Neural cell (in vitro differentiated cells): Measurements from ENCODE around the gene NLRC5. TPM values are rescaled to one million over a fixed set of nuclear protein-coding genes. Genes with fewer than 3 reads are reported as not detected.
"Not testable (repeated sequence)": the region's sequence is repeated elsewhere in the genome, so short reads cannot be mapped to it uniquely, and the experiment has no call there.

Experiments
- H2AFZ ChIP-seq: fragments of 200-600, 300-800 bp; sonication (generic), shearing (Covaris generic); 2 replicates; pipeline ENCODE4 v1.6.0; 2014; ENCODE audit warnings: low read depth, mild to moderate bottlenecking, antibody characterized with exemption, low read length, moderate library complexity
- H3F3A ChIP-seq: fragments of 200-600 bp; shearing (Covaris generic); 2 replicates; pipeline ENCODE4 v1.6.1; 2016; ENCODE audit warnings: mild to moderate bottlenecking, moderate library complexity, mixed read lengths, antibody characterized with exemption, low read length; ENCODE audit not compliant: insufficient read depth, poor library complexity, severe bottlenecking
- H3K27ac ChIP-seq: fragments of 200-600, 300-800 bp; sonication (generic), shearing (Covaris generic); 2 replicates; pipeline ENCODE4 v1.5.1; 2014; ENCODE audit warnings: mild to moderate bottlenecking, low read length, moderate library complexity
- H3K27me3 ChIP-seq: fragments of 300-800, 200-600 bp; sonication (generic), shearing (Covaris generic); 2 replicates; pipeline ENCODE4 v1.6.0; 2014; ENCODE audit warnings: mild to moderate bottlenecking, low read depth, low read length, moderate library complexity; ENCODE audit not compliant: insufficient read depth
- H3K36me3 ChIP-seq: fragments of 300-800, 200-600 bp; sonication (generic), shearing (Covaris generic); 2 replicates; pipeline ENCODE4 v1.5.1; 2014; ENCODE audit warnings: mild to moderate bottlenecking, antibody characterized with exemption, low read length, moderate library complexity; ENCODE audit not compliant: insufficient read depth
- H3K4me2 ChIP-seq: fragments of 300-800, 200-600 bp; sonication (generic), shearing (Covaris generic); 2 replicates; pipeline ENCODE4 v1.6.0; 2014; ENCODE audit warnings: mild to moderate bottlenecking, low read length
- H3K4me3 ChIP-seq: fragments of 300-800, 200-600 bp; sonication (generic), shearing (Covaris generic); 2 replicates; pipeline ENCODE4 v1.5.1; 2014; ENCODE audit warnings: mild to moderate bottlenecking, low read length, moderate library complexity
- H3K79me2 ChIP-seq: fragments of 200-600 bp; shearing (Covaris generic); replicated peaks from 2 replicates; pipeline ENCODE4 v1.6.0; 2014; ENCODE audit warnings: mild to moderate bottlenecking, low read length, moderate library complexity; ENCODE audit not compliant: insufficient read depth
- H3K9ac ChIP-seq: fragments of 300-800, 200-600 bp; sonication (generic), shearing (Covaris generic); 2 replicates; pipeline ENCODE4 v1.6.1; 2016; ENCODE audit warnings: mild to moderate bottlenecking, low read length, mixed read lengths
- H3K9me2 ChIP-seq: fragments of 200-600 bp; shearing (Covaris generic); 2 replicates; pipeline ENCODE4 v1.6.1; 2016; ENCODE audit warnings: mild to moderate bottlenecking, low read length, mixed read lengths; ENCODE audit not compliant: insufficient read depth
- H3K9me3 ChIP-seq: fragments of 200-600, 300-800 bp; sonication (generic), shearing (Covaris generic); 2 replicates; pipeline ENCODE4 v1.6.1; 2016; ENCODE audit warnings: mild to moderate bottlenecking, mixed run types, low read length, moderate library complexity, mixed read lengths
- H4K20me1 ChIP-seq: fragments of 200-600 bp; shearing (Covaris generic); 2 replicates; pipeline ENCODE4 v1.6.1; 2016; ENCODE audit warnings: mild to moderate bottlenecking, mixed run types; ENCODE audit not compliant: insufficient read depth
- EP300 ChIP-seq: fragments of 450-650 bp; conservative IDR thresholded peaks from 2 replicates; pipeline ENCODE4 v1.6.1; 2014; ENCODE audit warnings: antibody characterized with exemption, mild to moderate bottlenecking, moderate library complexity; ENCODE audit not compliant: poor library complexity, severe bottlenecking
- EZH2 ChIP-seq: fragments of 200-600, 300-800 bp; shearing (Covaris generic), sonication (generic); IDR thresholded peaks from 2 replicates; pipeline ENCODE4 v1.6.1; 2014; ENCODE audit warnings: antibody characterized with exemption, low read length, borderline replicate concordance, mild to moderate bottlenecking; ENCODE audit not compliant: insufficient read depth, poor library complexity, severe bottlenecking
- MXI1 ChIP-seq: fragments of 450-650 bp; conservative IDR thresholded peaks from 2 replicates; pipeline ENCODE4 v1.6.1; 2014; ENCODE audit warnings: antibody characterized with exemption, mild to moderate bottlenecking; ENCODE audit not compliant: poor library complexity, severe bottlenecking
- POLR2AphosphoS5 ChIP-seq: IDR thresholded peaks from 2 replicates; pipeline ENCODE4 v1.6.1; 2012
- RAD21 ChIP-seq: fragments of 450-650 bp; conservative IDR thresholded peaks from 2 replicates; pipeline ENCODE4 v1.6.1; 2014; ENCODE audit warnings: antibody characterized with exemption, mild to moderate bottlenecking, moderate library complexity
- REST ChIP-seq: IDR thresholded peaks from 2 replicates; pipeline ENCODE4 v1.6.1; 2012; ENCODE audit warnings: borderline replicate concordance
- SMC3 ChIP-seq: fragments of 450-650 bp; conservative IDR thresholded peaks from 2 replicates; pipeline ENCODE4 v1.6.1; 2014; ENCODE audit warnings: antibody characterized with exemption, mild to moderate bottlenecking, moderate library complexity; ENCODE audit not compliant: poor library complexity
- TAF1 ChIP-seq: IDR thresholded peaks from 2 replicates; pipeline ENCODE4 v1.6.1; 2012; ENCODE audit warnings: low read depth
- polyA plus RNA-seq: library from polyadenylated mRNA; depleted of rRNA; stranded (reverse); fragments of >200 nt; gene quantifications from 2 replicates; pipeline ENCODE4 v1.2.3, GENCODE V29; 2014
- TF ChIP-seq, protein P1 (sequence below): fragments of 450-650 bp; IDR thresholded peaks from 2 replicates; pipeline ENCODE4 v1.5.1; 2014; ENCODE audit warnings: antibody characterized with exemption, mild to moderate bottlenecking, moderate library complexity; ENCODE audit not compliant: poor library complexity, severe bottlenecking

The NLRC5 gene
- polyA plus RNA-seq, 1 donor from 2014 or later: not detected

DNA sequence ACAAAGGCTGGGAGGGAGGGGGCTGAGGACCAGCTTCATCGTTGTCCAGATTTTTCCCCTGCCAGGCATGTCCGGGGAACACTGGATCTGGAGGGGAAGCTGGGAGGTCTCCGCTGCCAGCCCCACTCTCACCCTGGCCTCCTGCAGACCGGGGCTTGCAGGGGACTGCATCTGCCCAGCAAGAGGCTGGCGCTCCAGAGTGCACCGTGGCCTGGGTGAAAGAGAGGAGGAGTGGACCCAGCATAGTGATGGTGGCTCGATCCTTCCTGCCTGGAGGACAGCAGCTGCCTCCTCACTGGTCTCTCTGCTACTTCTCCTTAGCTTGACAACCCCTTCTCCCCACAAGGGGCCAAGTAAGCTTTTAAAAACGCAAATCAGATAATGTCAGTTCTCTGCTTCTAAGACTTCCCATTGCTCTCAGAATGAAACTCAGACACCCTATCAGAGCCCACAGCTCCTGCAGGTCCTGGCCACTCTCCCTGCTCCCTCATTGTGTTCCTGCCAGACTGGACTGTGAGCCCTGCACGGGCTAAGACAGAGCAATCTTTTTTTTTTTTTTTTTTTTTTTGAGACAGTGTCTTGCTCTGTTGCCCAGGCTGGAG is 118.1 kb downstream of the NLRC5 start:
- no peak overlapping the region for H2AFZ ChIP-seq
- no peaks in the 10 kb centered on the region for H3F3A ChIP-seq
- no peak overlapping the region for H3K27ac ChIP-seq
- no peak overlapping the region for H3K4me2 ChIP-seq
- no peaks in the 10 kb centered on the region for H3K27me3 ChIP-seq
- H3K4me3 ChIP-seq: no peak overlapping the region
- no peak for TF ChIP-seq TAF1
- TF ChIP-seq, protein P1, sequence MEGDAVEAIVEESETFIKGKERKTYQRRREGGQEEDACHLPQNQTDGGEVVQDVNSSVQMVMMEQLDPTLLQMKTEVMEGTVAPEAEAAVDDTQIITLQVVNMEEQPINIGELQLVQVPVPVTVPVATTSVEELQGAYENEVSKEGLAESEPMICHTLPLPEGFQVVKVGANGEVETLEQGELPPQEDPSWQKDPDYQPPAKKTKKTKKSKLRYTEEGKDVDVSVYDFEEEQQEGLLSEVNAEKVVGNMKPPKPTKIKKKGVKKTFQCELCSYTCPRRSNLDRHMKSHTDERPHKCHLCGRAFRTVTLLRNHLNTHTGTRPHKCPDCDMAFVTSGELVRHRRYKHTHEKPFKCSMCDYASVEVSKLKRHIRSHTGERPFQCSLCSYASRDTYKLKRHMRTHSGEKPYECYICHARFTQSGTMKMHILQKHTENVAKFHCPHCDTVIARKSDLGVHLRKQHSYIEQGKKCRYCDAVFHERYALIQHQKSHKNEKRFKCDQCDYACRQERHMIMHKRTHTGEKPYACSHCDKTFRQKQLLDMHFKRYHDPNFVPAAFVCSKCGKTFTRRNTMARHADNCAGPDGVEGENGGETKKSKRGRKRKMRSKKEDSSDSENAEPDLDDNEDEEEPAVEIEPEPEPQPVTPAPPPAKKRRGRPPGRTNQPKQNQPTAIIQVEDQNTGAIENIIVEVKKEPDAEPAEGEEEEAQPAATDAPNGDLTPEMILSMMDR: no peak
- TF ChIP-seq EZH2: no peak
- H4K20me1 ChIP-seq: no peaks in the 10 kb centered on the region
- H3K9me2 ChIP-seq: no peaks in the 10 kb centered on the region
- H3K79me2 ChIP-seq: no peaks in the 10 kb centered on the region
- no peaks in the 10 kb centered on the region for H3K36me3 ChIP-seq
- no peaks in the 10 kb centered on the region for H3K9me3 ChIP-seq
- no peak overlapping the region for H3K9ac ChIP-seq

- H3K36me3 ChIP-seq: no peaks in the 10 kb centered on the region
- H3K9me3 ChIP-seq: no peaks in the 10 kb centered on the region
- no peak for TF ChIP-seq POLR2AphosphoS5
- no peak for TF ChIP-seq EZH2
- TF ChIP-seq EP300: no peak
- no peak for TF ChIP-seq RAD21
- no peak overlapping the region for H3K4me3 ChIP-seq
- H2AFZ ChIP-seq: no peak overlapping the region
- no peaks in the 10 kb centered on the region for H3K79me2 ChIP-seq
- no peak overlapping the region for H3K4me2 ChIP-seq
- no peaks in the 10 kb centered on the region for H3K27me3 ChIP-seq
- H3K9ac ChIP-seq: no peak overlapping the region
- no peak overlapping the region for H3K27ac ChIP-seq
- H3F3A ChIP-seq: no peaks in the 10 kb centered on the region
- H4K20me1 ChIP-seq: no peaks in the 10 kb centered on the region
- H3K9me2 ChIP-seq: no peaks in the 10 kb centered on the region
Observed at GRCh38 chr16:57108432-57108831, 119.1 kb downstream of the NLRC5 start.

- not testable (repeated sequence) for H3K79me2 ChIP-seq, H3K27me3 ChIP-seq, H3K9me2 ChIP-seq, H3K36me3 ChIP-seq, H3K4me2 ChIP-seq, H3F3A ChIP-seq, H3K9ac ChIP-seq, H2AFZ ChIP-seq, H3K27ac ChIP-seq, H4K20me1 ChIP-seq, H3K9me3 ChIP-seq, H3K4me3 ChIP-seq
Observed at GRCh38 chr16:57109259-57110105, 120.1 kb downstream of the NLRC5 start.

GRCh38 chr16:57110937-57111336 is 121.6 kb downstream of the NLRC5 start:
- H3K9me3 ChIP-seq: no peaks in the 10 kb centered on the region
- no peak overlapping the region for H3K4me2 ChIP-seq
- no peak overlapping the region for H3K27ac ChIP-seq
- H3K4me3 ChIP-seq: no peak overlapping the region
- H3F3A ChIP-seq: no peaks in the 10 kb centered on the region
- no peak overlapping the region for H3K9ac ChIP-seq
- H2AFZ ChIP-seq: no peak overlapping the region
- H3K79me2 ChIP-seq: no peaks in the 10 kb centered on the region
- no peaks in the 10 kb centered on the region for H3K27me3 ChIP-seq
- H3K36me3 ChIP-seq: no peaks in the 10 kb centered on the region
- no peaks in the 10 kb centered on the region for H4K20me1 ChIP-seq
- H3K9me2 ChIP-seq: no peaks in the 10 kb centered on the region
- TF ChIP-seq EZH2: no peak
- TF ChIP-seq TAF1: no peak
- no peak for TF ChIP-seq SMC3
- TF ChIP-seq RAD21: no peak
- TF ChIP-seq POLR2AphosphoS5: no peak
- no peak for TF ChIP-seq REST
- TF ChIP-seq MXI1: no peak
